Epithelial cell of esophagus (primary cell): ENCODE measurements around the gene DZIP1L.

Experiments used
- DNase-seq: peaks from one replicate; pipeline ENCODE4 v3.0.0; 2010; ENCODE audit warnings: low read depth
- H3K4me3 ChIP-seq: 2 replicates; pipeline ENCODE4 v1.5.1; 2011; ENCODE audit warnings: mild to moderate bottlenecking, low read length, control low read depth
- CTCF ChIP-seq: IDR thresholded peaks from 2 replicates; pipeline ENCODE4 v1.5.1; 2011; ENCODE audit warnings: low read depth, mild to moderate bottlenecking, low read length, control low read depth, inconsistent platforms; ENCODE audit not compliant: insufficient read depth; ENCODE audit errors: missing control alignments

Gene DZIP1L

GRCh38 chr3:138062626-138063025 lies 52.8 kb downstream of the DZIP1L start:
- no peak for TF ChIP-seq CTCF
- no peak for DNase-seq
- H3K4me3 ChIP-seq, result no peak overlapping the region

- DNase-seq, result no peak
- no peak overlapping the region for H3K4me3 ChIP-seq
- TF ChIP-seq CTCF, result no peak
These were observed 53.4 kb downstream of the DZIP1L start for GRCh38 chr3:138062037-138062436.

GRCh38 chr3:138060792-138061191 lies 54.6 kb downstream of the DZIP1L start:
- TF ChIP-seq CTCF, result no peak
- no peak overlapping the region for H3K4me3 ChIP-seq
- DNase-seq, result no peak

GRCh38 chr3:138059261-138059660 lies 56.1 kb downstream of the DZIP1L start:
- no peak overlapping the region for H3K4me3 ChIP-seq
- DNase-seq, result no peak
- TF ChIP-seq CTCF, result no peak

GRCh38 chr3:138057384-138057783 lies 58.0 kb downstream of the DZIP1L start:
- no peak for DNase-seq
- no peak for TF ChIP-seq CTCF
- no peak overlapping the region for H3K4me3 ChIP-seq

GRCh38 chr3:138054057-138054456 lies 61.4 kb downstream of the DZIP1L start:
- no peak for TF ChIP-seq CTCF

GRCh38 chr3:138051947-138052802 lies 63.2 kb downstream of the DZIP1L start:
- H3K4me3 ChIP-seq, result no peak overlapping the region
- TF ChIP-seq CTCF, result peak; percentile 82
- DNase-seq, result peak; percentile 62

More at GRCh38 chr3:138054057-138054456, 61.4 kb downstream of the DZIP1L start:
- no peak for DNase-seq
- H3K4me3 ChIP-seq, result no peak overlapping the region
